HT-29 (cell line): ENCODE measurements around the gene VEZF1. TPM values are rescaled to one million over a fixed set of nuclear protein-coding genes. Genes with fewer than 3 reads are reported as not detected.

ENCODE experiments used
- DNase-seq: peaks from one replicate; pipeline ENCODE4 v3.0.0-alpha.2; 2015; ENCODE audit warnings: low spot score
- total RNA-seq: library from RNA; depleted of rRNA; stranded (reverse); fragments of >200 nt; shearing (Covaris generic); gene quantifications from 2 replicates; pipeline ENCODE4 v1.2.3, GENCODE V29; 2014

VEZF1 gene
- total RNA-seq, 1 experiment from 2014 or later: 47.5 TPM

DNA sequence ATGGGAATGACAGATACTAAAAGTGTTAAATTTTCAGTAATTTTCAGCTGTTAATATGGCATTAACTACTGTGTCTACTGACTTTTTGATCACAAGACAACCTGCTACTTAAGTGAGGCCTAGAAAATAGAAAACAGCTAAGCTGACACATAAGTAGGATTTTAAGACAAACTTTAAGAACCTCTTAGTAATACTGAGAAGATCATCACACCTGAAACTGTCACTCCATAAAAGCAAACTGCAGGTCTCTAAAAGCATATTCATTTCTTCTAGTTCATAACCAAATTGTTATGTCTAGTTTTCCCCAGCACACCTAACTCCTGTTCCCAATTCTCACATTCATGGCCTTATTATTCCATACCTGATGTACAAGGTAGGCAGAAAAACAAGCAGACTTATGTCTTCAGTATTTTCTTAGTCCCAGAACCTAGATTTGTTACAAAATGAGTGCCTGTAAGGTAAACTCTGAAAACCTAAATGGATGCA is 11.0 kb upstream of the VEZF1 start:
- no peak for DNase-seq

DNA sequence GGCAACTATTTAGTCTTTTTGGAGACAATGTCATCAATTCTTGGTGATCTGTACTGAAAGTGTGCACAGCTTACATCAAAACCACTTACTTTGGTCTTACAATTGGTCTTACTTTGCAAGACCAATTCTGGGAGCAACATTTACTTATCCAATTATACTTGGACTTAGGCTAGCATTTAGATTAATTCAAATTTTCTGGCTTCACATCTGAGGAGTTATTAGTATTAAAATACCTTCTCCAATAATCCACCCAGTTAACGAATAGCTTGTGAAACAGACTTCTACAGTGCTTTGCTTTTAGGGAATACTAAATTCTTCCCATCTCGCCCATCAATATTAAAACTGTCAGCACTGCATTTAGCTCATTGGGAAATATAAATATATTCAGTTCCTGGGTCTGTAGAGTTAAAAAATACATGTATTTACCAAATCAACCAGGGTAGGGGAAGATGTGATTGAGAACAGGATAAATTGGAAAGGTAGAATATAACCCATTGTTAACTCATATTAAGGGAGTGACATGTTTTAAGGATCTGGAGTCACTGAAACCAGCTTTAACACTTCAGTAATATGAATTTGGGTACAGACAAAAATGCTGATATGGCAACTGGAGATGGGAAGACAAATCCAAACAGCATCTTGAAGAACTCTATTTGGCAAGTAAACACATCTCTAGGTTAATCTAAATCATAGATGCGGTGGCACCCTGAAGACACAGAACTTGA is 9.2 kb upstream of the VEZF1 start:
- DNase-seq: no peak

DNA sequence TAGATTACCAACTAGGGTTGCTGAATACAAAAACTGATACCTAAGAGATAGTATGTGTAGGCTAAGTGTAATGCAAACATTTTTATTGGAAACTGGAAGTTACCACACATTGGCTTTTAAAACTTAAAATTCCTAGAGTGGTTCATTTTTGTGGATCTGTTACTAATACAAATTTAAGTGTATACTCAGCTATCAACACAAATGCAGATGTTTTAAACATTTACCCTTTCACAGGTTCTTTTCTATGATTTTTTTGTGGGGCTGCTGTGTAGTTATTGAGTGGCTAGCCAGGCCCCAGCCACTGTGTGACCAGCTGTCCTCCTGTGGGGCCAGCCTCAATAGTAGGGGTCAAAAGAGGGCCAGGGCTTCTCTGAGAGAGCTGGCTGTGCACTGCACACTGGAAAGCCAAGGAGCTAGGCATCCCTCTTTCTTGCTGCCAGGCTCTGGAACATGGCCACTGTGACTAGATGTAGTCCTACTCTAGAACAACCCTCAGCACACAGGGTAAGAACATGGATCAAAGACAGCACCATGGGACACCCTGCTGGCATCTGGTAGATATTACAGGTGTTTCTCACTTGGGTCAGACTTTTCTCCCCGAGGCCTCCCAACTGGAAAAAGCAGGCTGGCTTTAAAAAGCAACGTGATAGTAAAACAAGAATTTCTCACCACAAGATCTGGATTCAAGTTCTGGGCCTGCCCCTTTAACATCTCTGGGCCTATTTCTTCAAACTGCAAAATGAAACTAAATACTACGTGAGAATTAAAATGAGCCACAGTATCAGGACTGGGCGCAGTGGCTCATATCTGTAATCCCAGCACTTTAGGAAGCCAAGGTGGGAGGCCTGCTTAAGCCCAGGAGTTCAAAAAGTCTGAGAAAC is 7.3 kb upstream of the VEZF1 start:
- DNase-seq: peak; percentile 90

DNA sequence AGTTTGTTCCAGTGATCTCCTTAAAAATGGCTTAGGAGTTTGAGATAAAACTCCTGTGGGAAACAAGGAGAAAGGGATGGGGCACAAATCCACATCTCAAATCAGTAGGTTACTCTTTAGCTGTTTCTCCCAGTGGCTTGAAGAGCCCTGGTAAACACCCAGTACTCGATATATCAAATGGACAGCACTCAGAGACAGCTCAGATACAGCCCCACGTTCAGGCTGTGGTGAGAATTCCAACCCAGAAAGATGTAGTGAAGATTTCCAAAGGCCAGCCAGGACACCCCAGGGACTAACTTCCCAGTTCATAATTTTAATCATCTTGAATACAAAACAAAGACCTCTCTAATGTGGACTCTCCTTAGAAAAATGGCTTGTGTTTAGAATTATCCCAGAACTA is 6.4 kb upstream of the VEZF1 start:
- no peak for DNase-seq

DNA sequence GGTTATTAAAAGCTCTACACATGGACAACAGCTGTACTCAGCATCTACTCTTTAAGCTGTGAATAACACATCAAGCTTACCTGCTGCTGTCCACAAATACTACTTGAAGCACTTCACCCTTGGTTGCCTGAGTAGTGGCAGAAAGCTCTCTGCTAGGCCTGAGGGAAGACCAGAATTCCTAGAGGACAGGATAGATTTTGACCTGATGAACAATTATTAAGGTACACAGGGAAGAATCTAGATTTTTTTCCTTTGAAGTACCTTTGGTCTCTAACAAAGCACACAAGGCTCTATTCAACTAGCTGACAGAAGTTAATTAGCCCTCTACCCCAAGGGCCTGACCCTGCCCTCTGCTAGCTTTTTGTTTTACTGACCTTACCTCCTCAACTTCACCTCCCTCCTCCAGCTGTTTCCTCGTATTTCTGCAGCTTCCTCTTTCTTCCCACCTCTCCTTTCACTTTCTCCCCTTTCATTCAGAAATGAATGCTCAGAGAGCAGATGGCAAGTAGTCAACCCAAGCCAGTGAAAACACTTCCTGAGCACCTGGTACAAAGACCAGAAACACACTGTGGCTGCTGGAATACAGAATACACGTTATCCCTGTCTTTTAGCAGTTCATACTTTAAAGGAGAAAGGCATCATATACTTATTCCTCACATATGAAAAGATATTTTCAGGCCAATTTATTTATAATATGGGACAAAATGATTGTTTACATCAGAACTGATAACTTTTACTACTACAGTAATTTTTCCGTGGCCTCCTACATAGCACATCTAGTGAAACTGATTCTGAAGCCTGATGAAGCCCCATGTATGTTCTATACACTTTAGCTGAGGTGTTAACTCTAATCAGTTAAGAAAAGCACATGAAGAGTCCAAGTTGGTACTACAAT is 5.7 kb upstream of the VEZF1 start:
- no peak for DNase-seq

DNA sequence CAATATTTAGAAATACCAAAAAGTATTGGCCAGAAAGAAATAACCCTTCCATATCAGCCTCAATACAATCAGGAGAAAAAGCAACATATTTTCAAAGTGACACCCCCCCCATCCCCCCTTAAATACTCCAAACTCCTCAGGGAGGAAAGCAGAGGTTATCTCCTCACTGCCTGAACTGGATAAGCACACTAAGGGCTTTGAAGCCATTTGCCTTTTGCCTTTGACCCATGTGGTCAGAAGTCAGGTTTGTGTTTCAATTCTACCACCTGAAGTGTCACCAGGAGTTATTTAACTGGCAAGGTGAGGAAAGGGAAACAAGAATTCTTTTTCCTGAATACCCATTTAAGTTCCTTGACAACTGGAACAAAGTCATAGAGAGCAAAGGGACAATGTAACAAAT is 3.5 kb upstream of the VEZF1 start:
- no peak for DNase-seq

DNA sequence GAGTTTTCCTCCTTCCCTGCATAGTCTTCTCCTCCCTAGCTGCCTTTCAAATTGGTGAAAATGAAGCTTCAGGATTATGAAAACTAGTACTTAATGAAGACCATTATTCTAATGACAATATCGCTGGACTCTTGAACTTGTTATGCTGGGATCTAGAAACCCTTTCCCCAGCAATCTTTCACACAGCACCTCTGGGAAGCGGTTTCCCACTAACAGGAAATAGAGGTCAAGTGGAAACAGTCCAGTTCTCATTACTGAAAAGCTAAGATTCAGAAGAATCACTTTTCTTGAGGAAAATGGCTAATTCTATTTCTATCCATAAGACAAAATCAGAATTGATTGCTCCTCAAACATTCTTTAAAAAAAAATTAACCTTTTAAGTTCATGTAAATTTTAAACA is 2.0 kb upstream of the VEZF1 start:
- DNase-seq: no peak

DNA sequence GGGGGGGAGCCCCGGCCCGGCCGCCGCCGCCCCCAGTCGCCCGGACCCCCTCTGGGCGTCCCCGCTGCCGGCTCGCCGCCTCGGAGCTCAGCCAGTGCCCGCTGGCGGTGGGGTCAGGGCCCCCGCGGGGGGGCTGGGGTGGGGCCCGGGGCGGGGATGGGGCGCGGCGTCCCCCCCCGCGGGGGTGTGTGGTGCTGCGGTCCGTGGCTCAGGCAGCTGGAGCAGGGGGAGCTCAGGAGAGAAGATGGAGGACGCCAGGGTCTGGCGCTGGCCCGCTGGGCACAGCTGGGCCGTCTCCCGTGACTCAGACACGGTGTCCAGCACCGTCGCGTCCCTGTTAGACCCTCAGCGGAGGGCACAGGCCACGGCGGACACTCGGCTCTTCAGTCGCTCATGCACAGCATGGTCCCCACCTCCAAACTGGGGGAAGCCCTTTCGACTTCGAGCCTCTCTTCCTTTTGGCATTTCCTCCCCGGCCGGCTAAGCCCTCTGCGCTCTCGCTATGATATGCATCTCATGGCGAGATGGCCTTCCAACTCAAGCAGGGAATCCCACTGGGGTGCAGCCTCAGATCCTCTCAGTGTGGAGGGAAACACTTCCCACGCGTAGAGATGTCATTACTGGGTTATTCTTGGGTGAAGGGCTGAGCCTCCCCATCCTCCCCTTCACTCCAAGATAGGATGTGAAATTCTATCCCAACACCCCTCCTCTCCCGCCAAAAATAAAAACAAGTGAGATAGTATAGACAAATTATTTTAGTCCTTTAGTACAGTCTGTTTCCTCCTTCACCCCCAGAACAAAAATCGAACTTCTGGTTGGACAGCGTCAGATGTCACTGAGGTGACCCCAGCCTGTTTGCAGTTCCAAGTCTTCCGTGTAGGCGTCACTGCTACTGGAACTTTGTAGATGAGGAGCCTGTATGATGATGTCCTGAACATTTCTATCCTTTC is 522 bp upstream of the VEZF1 start:
- peak; percentile 78 for DNase-seq

DNA sequence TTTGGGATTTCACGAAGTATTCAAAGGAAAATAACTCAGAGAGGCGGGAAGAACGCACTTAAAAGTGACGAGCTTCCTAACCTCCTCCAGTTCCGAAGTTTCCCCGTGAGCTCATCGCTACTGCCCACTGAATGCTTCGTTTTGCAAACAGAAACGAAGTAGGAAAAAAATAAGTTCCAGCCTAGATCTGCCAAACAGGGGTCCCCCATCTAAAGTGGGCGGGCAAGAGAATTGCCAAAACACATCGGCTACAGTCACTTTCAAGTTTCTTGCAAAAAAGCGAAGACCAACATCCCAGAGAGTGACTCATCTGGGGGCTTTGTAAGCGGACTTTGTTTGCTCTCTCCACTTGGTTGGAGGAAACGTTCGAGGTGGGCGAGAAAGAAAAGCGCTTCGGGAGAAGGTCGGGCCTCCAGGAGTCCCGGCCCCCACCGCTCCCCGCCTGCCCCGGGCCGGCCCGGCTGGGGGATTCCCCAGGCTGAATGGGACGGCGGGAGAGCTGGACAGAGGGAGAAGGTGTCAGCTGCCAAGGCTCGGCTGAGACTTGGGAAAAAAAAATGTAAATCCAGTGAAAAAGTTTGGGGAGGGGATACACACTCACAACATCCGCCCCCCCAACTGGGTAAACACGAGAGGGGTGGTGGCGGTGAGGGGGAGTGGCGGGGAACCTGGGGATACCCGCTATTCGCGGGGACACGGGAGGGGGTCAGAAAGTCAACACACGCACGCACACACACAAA is 1.0 kb downstream of the VEZF1 start:
- peak; percentile 63 for DNase-seq

DNA sequence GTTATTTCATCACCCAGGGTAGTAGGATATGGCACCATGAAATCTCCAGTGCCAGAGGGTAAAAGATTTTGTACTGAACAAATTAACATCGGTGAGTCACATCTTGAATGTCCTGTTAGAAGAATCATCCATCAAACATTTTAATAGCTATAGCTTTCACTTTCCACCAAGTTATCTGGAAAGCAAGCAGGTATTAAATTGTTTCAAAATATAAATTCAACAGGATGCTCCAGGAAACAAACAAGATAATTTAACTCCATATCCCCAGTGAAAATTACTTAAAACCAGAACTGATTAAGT is 2.4 kb downstream of the VEZF1 start:
- peak; percentile 56 for DNase-seq

DNA sequence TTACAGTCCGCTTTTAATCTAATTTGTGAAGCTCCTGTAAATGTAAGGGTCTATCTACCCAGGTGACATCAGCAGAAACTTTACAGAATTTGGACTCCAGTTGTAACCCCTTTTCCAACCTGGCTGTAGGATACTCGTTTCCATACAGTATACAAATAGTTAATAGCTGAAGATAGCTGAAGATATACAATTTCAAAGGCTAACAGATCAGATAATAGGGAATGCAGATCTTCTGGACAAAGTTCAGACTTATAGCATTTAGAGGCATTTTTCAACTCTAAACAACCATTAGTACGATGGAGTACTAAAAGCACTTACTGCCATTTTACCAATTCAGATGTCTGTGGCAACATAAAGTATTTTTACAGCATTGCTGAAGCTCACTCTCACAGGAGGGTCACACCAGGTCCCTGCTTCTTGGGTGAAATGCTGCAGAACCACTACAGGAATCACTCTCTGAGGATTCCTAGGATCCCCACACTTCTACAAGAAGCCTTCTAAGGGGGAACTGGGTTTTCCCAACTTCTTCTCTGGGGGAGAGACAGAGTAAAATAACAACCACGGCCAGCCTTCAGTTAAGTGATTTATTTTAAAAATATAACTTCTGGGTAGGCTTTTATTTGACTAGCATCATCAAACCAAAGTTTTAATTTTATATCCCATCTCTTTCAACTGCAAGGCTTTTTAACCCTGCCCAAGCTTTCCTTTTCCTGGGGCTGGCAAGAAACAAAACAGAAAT is 2.9 kb downstream of the VEZF1 start:
- no peak for DNase-seq

DNA sequence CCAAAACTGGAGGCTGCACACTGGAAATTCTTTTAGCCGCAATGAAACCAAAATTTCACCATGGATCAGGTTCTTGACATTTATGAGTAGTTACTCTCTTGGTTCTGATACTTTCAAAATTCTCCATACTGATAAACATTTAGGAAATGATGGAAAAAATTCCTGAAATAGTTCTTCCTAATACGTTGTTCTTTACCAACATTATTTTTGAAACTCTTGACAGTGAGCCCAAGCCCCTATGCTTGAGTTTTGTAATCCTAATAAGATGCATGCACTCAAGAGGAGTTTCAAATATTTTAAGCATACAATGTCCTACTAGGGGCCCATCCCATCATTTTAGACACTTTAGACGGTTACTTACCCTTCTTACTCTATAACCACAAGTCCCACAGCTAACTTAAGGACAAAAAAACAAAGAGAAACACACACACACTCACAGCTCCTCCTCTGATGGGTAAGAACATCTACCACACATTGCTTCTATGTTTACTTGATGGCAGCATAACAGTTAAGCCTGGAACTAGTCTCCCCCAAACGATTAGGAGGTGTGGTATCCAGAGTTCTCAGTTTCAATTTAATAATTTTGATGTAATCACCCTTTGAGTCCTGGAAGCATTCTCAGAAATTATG is 3.7 kb downstream of the VEZF1 start:
- DNase-seq: no peak

DNA sequence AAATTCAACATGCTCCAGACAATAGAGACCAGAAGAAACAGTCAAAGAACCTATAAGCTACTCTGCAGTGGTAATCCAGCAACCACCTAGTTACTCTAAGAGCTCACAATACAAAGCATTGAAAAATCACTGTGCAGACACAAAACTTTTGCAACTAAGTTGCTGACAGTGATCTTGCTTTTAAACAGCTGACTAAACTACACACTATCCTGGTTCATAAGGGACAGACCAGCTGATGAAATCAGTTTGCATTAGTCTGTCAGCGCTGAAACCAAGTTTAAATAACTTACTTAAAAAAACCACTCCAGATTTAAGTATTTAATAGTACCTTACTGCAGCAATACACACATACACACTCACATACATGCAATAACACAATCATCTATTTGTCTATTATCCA is 4.6 kb downstream of the VEZF1 start:
- DNase-seq: no peak

DNA sequence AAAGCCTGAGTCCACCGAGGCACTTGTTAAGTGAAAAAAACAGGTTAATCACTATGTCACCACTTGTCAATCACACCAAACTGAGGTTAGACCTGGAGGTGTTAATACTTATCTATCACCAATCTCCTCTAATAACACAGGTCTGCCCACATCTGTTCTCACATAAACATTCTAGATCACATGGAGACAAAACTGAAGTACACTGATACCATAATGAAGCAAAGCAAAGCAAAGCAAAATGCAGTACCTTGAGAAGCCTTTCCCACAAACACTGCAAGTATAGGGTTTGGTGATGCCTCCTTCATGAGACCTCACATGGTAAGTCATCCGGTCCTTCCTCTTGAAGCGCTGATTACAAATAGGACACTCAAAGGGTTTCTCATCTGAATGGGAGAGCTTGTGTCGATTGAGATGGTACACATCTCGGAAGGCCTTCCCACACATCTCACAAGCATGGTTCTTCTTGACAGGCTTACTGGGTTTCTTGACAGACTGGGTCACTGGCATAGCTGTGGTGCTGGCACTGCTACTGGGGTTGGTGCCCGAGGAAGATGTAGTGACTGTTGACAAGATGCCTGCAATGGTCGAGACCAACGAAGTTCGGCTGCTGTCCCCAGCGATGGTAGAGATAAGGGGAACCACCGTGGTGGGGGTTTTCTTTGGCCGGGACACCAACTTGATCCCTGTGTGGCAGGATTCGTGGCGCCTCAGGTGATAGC is 5.4 kb downstream of the VEZF1 start:
- DNase-seq: no peak

DNA sequence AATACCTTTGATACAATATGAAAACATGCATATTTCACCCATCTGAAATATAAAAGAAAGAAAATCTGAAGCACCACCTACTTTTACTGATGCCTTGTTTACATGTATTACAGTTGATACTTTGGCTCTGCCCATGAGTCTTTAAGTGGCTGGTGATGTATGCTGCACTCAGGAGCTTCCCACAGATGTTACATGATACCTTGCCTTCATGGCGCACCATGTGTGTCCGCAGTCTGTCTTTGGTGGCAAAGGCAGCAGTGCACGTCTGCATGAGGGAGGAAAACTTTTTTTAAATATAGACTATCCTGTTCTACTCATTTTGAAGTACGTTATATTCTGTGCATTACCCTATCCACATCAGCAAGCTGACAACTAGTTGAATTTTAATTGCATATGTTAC is 7.5 kb downstream of the VEZF1 start:
- DNase-seq: no peak

DNA sequence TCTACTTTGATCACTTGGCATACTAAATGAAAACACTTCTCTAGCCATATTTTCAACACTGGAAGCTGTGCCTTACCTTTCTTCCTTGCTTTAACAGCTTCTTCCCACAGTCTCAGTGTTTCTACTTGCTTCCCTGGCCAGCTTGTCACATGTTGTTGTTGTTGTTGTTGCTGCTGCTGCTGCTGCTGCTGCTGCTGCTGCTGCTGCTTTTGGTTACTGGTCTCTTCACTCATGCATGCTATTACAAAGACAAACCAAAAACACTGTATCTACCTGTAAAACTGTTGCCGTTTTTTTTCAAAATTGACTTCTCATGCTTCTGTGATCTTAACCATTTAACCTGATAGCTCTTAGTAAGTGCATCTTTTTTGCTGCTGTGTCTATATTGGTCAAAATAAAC is 9.0 kb downstream of the VEZF1 start:
- no peak for DNase-seq

DNA sequence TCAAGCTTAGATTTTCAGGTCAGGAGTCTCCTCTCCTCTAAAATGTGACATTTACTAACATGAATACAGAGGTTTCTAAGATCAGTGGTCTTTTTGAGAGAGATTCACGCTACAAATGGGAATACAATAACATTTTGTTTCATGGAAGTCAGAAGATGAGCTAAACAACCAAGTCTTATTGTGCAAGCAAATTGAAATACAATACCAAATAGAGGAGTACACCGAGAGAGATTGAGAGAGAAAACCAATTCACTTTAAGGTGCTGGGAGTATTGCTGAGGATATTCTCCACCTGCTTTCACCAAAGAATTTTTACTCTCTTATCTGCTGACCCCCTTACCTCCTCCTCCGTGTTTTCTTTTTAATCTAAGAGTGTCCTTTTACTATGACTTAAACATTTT is 11.5 kb downstream of the VEZF1 start:
- DNase-seq: no peak

DNA sequence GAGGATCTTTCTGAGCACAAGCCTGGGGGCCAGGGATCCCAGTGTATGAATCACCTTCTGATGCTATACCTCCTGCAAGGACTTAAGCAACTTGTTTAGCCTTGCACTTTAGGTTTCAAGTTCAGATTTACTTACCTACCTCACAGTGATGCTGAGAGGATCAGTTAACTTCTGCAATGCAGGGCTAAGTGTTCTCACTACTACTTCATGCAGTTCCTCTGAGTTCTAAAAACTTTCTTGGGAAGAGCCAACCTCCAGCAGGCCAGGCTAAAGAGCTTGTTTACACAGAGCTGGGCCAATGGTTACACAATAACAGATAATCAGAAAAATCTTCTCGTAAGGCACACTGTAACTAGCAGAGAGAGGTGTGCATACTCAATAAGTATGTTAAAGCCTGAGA is 13.0 kb downstream of the VEZF1 start:
- no peak for DNase-seq
